SU-DHL-6 (cell line): ENCODE measurements around the gene SLC12A8.

Source experiments
- EZH2phosphoT487 ChIP-seq: fragments of 200-600 bp; sonication (generic), shearing (Covaris generic); conservative IDR thresholded peaks from 2 replicates; pipeline ENCODE4 v1.6.1; 2018; ENCODE audit warnings: mild to moderate bottlenecking, antibody characterized with exemption, low read length, moderate library complexity, mixed read lengths
- TF ChIP-seq, protein P1 (sequence below): fragments of 200-600 bp; sonication (generic); IDR thresholded peaks from one replicate; pipeline ENCODE4 v1.5.1; 2017; ENCODE audit warnings: antibody characterized with exemption, mild to moderate bottlenecking, low read length, moderate library complexity; ENCODE audit not compliant: insufficient read depth, poor library complexity, severe bottlenecking

DNA sequence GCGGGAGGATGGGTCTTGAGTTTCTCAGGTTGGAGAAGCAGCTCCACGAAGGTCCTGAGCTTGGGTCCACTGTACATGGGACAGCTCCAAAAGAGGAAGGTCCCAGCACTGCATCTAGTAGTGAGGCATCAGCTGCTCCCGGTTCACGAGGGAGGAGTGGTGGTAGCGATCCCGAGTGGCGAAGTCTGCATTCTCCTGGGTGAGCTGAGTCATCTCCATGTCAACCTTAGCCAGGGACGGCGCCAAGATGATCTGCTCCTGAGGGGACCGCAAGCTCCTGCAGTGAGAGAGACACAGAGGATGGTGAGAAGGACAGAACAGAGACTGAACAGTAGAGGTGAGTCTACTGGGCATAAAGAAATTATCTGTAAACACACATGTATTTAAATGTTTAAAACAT is 128.8 kb downstream of the SLC12A8 start:
- TF ChIP-seq, protein P1, sequence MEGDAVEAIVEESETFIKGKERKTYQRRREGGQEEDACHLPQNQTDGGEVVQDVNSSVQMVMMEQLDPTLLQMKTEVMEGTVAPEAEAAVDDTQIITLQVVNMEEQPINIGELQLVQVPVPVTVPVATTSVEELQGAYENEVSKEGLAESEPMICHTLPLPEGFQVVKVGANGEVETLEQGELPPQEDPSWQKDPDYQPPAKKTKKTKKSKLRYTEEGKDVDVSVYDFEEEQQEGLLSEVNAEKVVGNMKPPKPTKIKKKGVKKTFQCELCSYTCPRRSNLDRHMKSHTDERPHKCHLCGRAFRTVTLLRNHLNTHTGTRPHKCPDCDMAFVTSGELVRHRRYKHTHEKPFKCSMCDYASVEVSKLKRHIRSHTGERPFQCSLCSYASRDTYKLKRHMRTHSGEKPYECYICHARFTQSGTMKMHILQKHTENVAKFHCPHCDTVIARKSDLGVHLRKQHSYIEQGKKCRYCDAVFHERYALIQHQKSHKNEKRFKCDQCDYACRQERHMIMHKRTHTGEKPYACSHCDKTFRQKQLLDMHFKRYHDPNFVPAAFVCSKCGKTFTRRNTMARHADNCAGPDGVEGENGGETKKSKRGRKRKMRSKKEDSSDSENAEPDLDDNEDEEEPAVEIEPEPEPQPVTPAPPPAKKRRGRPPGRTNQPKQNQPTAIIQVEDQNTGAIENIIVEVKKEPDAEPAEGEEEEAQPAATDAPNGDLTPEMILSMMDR, result no peak
- no peak for TF ChIP-seq EZH2phosphoT487
